Measurements from ENCODE around the gene SIGLEC14.
"Not testable (repeated sequence)": the region's sequence is repeated elsewhere in the genome, so short reads cannot be mapped to it uniquely, and the experiment has no call there.

SIGLEC14 gene

GRCh38 chr19:51664997-51665396 is 18.4 kb upstream of the SIGLEC14 start:
- no peak for DNase-seq

DNA sequence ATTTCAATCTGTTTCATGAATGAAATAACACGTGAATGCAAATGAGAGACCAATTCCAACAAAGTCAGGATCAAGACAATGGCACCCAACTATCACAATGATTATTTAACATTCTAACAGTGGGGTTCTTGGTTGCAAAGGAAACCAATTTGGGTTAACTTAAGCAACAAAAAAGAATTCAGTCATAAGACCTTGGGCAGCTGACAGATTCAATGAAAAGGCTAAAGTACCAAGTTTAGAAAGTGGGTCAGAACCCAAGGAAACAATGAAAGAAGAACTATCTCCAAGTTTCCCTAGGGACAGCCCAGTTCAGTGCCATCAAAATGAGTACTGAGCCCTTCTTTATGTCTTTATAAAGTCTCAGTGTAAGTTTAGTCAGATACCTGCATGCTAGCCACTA is 17.5 kb upstream of the SIGLEC14 start:
- DNase-seq: no peak

GRCh38 chr19:51663650-51664049 is 17.0 kb upstream of the SIGLEC14 start:
- DNase-seq: no peak

DNA sequence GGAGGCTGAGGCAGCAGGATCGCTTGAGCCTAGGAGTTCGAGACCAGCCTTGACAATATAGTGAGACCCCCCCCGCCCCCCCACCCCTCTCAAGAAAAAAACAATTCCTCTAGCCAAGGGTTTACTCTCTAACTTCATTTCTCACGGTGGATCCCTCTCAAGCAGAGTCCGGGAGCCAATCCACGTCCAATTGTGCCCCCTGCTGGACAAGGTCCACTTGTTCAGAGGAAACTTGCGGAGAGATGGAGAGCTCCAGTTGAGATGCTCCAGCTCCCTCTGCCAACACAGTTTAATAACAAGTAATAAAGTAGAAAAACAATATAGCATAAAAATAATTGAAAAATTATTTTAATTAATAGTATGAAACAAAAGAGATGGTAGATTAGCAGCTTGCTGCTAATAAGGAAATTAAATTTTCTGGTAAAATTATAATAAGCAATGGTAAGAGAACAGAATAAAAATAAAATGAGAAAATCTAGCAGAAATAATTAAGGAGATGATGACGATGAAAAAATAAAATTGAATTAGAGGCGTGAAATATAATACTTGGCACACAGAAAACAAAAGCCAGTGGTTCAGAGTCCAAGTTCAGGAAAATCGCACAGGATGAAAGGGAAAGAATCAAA is 14.5 kb upstream of the SIGLEC14 start:
- DNase-seq: no peak

- DNase-seq: no peak
These were observed 8.2 kb upstream of the SIGLEC14 start for GRCh38 chr19:51654783-51655182.

DNA sequence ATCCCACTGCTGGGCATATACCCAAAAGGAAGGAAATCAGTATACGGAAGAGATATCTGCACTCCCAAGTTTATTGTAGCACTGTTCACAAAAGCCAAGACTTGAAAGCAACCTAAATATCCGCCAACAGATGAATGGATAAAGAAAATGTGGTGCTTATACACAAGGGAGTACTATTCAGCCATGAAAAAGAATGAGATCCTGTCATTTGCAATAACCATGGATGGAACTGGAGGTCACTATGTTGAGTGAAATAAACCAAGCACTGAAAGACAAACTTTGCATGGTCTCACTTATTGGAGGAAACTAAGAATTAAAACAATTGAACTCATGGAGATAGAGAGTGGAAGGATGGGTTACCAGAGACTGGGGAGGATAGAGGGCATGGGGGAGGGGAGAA is 6.5 kb upstream of the SIGLEC14 start:
- no peak for DNase-seq

GRCh38 chr19:51652266-51652665 is 5.6 kb upstream of the SIGLEC14 start:
- no peak for DNase-seq

- no peak for DNase-seq
These were observed 4.7 kb upstream of the SIGLEC14 start for GRCh38 chr19:51651216-51651846.

DNA sequence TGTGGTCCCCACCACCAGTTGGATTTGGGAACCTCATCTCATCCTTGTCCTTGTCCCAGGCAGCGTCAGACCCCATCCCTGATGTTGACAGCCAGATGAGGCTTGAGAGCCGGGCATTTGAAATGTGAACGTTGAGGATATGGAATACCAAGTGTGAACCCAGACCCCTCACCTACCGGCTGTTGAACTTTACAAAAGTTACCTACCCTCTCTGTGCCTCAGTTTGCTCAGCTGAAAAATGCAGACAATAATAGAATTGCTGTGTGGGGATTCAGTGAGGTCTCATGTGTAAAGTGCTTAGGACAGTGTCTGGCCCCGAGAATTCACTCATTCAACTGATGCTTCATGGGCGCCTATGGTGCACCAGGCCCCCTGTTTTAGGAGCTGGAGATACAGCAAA is 693 bp upstream of the SIGLEC14 start:
- DNase-seq: no peak

- no peak for DNase-seq
These were observed 1.9 kb downstream of the SIGLEC14 start for GRCh38 chr19:51644636-51645271.

DNA sequence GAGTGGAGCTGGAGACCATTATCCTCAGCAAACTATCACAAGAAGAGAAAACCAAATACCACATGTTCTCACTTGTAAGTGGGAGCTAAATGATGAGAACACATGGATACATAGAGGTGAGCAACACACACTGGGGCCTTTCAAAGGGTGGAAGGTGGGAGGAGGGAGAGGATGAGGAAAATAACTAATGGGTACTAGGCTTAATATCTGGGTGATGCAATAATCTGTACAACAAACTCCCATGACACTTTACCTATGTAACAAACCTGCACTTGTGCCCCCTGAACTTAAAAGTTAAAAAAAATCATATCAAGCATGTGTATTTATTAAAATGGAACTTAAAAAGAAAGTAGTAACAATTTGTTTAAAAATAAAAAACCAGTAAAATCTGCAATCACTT is 5.0 kb downstream of the SIGLEC14 start:
- no peak for DNase-seq

DNA sequence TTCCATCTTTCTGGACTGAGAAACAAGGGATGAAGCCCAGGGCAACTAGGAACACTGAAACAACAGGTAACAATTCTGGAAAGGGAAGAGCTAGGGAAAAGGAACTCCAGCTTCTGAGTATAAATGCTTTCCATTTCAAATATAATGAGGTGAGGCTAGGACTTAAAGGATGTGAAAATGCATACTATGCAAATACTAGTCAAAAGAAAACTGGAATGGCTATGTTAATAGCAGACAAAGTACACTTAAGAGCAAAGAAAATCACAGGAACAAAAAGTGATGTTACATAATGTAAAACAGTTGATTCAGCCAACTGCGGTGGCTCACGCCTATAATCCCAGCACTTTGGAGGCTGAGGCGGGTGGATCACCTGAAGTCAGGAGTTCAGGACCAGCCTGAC is 6.2 kb downstream of the SIGLEC14 start:
- DNase-seq: no peak

GRCh38 chr19:51639916-51640315 is 6.7 kb downstream of the SIGLEC14 start:
- no peak for DNase-seq

DNA sequence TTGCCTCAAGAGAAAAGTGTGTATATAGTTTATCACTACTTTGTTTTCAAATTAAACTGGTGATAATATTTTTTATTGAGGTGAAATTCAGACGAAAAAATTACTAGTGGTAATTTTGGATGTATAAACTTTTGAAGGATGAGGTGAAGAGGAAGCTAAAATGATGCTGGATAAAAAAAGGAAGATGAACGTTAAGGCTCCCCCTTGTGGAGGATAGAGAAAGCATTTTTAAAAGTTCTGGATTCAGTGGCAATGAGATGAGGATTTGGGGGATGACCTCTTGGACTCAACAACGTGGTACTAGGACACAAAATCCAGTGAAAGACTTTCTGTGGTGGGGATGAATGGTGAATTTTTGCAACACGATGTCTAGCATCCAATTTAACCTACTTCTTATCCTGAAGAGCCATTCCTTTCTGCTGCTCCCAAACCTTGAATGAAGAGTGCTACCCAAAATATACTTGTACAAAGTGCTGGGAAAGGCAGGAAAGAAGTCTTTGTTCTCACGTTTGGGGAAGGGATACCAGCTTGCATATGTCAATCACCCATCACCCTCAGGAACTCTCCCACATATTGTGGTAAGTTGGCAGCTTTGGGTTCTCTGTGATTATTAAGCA is 9.2 kb downstream of the SIGLEC14 start:
- no peak for DNase-seq

GRCh38 chr19:51632126-51632525 is 14.5 kb downstream of the SIGLEC14 start:
- no peak for DNase-seq

- DNase-seq: not testable (repeated sequence)
These were observed 16.3 kb downstream of the SIGLEC14 start, which contains the start of gene SIGLEC5 for GRCh38 chr19:51630315-51630714. Gene SIGLEC5, minus strand, starts transcription at chr19:51630401. Its CDS starts 66 bp downstream, at chr19:51630335.

DNA sequence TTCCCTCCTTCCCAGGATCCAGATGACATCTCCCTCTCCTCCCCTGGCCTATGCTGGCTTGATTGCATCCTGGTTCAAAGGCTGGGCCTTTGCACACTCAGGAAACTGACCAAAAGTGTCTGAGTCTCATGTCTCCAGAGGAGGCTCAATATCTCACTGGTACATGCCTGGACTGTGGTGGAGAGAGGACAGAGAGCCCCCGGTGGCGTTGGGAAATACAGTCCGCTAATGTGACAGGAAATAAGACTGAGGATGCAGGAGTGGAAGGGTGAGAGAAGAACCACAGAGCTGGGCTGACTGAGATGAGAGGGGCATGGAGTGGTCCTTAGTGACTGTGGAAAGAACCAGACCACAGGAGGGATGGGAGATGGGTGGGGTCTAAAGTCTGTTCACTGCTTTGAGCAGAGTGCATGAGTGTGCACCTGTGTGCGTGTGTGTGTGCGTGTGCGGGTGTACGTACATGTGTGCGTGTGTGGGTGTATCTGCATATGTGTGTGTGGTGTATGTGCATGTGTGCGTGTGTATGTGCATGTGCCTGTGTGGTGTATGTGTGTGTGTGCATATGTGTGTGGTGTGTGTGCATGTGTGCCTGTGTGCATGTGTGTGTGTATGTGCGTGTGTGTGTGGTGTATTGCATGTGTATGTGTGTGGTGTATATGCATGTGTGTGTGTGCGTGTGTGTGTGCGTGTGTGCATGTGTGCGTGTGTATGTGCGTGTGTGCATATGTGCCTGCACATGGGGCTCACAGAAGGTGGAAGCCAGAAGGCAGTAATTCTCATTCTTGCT is 18.3 kb downstream of the SIGLEC14 start:
- DNase-seq: no peak

- no peak for DNase-seq
These were observed 19.0 kb downstream of the SIGLEC14 start for GRCh38 chr19:51627491-51628138.

DNA sequence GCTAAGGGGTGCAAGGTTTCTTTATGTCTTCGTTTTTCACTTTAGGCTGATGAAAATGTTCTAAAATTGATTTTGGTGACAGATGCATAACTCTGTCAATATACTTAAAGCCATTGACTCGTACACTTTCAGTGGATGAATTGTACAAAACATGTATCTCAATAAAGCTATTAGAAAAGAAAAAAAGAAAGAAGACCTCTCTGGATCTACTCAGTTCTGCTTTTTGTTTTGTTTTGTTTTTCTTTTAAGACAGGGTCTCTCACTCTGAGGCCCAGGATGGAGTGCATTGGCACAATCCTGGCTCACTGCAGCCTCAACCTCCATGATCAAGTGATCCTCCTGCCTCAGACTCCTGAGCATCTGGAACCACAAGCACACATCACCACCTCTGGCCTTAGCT is 19.9 kb downstream of the SIGLEC14 start:
- no peak for DNase-seq

GRCh38 chr19:51621178-51621577 is 25.4 kb downstream of the SIGLEC14 start:
- no peak for DNase-seq

DNA sequence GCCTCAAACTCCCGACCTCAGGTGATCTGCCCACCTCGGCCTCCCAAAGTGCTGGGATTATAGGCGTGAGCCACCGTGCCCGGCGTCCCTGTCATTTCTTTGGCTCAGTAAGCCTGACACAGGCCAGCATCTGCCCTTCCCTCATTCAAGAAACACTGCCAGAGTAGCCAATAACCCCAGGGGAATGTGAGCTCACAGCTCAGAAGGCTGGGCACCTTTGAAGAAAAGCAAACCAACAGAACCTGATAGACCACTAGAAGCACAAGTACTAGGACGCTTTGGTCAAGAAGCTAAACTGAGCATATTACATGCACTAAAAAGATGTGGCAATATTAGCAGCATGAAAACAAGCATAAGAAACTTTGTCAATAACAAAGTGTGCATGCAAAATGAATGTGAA is 30.6 kb downstream of the SIGLEC14 start:
- DNase-seq: no peak

- DNase-seq: no peak
These were observed 31.8 kb downstream of the SIGLEC14 start for GRCh38 chr19:51614789-51615188.

- no peak for DNase-seq
These were observed 36.0 kb downstream of the SIGLEC14 start for GRCh38 chr19:51610576-51610975.

Measured in NCI-H1417 treated with DMSO at 0.1 percent for 48 hours (cell line).